HG02759 (cell line): ENCODE measurements around the gene RWDD1.
"Not testable (repeated sequence)": the region's sequence is repeated elsewhere in the genome, so short reads cannot be mapped to it uniquely, and the experiment has no call there.

Source experiments
- ATAC-seq: cut with Tn5 transposase; IDR thresholded peaks from one replicate; pipeline ENCODE4 v1.9.1; 2021; ENCODE audit warnings: mild to moderate bottlenecking, moderate library complexity; ENCODE audit not compliant: unreplicated experiment

RWDD1 gene

DNA sequence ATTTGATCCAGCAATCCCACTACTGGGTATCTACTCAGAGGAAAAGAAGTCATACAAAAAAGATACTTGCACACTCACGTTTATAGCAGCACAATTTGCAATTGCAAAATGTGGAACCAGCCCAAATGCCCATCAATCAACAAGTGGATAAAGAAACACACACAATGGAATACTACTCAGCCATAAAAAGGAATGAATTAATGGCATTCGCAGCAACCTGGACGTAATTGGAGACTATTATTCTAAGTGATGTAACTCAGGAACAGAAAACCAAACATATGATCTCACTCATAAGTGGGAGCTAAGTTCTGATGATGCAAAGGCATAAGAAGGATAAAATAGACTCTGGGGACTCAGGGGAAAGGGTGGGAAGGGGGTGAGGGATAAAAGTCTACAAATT, 33.6 kb downstream of the RWDD1 start:
- ATAC-seq: not testable (repeated sequence)

DNA sequence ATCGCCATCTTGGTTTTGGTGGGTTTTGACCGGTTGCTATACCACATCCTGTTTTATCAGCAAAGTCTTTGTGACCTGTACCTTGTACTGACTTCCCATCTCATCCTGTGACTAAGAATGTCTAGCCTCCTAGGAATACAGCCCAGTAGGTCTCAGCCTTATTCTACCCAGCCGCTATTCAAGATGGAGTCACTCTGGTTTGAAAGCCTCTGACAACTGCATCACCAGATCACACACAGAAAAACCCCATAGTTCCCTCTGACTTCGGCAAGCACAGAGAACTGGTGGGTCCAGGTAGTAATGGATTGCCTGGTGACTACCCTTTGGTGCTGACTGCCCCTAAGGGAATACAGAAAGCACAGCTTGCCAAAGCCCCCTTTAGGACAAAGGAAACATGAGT, 34.6 kb downstream of the RWDD1 start:
- ATAC-seq: no peak

DNA sequence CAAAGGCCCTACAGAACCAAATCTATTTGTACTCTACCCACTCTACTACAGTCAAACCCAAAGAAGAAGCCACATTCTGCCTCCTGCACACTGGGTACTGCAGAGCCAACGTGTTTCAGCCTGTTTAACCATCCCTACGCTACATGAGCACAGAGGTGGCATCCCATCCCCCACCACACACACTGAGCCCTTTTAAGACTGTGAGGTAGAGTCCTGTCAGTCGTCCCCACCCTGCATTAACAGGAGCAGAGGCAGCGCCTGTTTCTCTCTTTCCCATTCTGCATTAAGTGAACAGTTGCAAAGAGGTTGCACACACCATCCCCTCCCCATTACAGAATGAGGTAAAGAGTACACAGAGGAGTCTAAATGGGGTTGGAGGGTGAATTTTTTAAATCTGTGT, 39.8 kb downstream of the RWDD1 start:
- ATAC-seq: no peak

DNA sequence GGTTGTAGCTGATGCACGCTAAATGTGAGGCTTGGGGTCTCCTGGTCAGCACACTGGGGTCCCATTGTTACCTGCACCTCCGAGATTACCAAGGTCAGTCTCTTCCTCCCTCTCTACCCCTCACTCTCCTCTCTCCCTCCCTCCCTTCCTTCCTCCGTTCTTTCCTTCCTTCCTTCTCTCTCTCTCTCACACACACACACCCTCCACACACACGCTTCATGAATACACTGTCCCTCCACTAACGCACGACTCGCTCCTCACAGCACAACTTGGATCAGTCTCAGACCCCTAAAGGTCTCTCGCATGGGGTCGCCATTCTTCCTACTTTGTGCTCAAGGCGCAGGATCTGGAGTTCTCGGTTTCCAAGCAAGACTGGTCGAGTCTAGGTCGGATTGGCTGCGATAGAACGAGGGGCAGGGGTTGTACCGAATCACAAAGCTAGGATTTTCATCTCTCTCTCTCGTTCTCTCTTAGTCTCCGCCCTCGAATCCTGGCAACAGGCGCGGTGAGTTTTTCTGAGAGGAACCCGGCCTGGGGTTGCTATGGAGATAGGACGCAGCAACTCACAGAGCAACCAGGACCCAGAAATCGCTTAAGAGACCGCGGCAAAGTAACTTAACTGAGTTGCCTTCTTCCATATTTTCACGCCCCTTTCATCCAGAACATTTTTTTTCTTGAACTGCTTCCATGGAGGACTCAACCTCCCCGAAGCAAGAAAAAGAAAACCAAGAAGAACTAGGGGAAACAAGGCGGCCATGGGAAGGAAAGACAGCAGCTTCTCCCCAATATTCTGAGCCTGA, 44.8 kb downstream of the RWDD1 start, which contains the start of gene RSPH4A:
Gene RSPH4A, plus strand, starts transcription at position 543 of the 800 bp plus-strand sequence. Its CDS starts 145 bp downstream, at position 688.
- peak; percentile 100 for ATAC-seq

DNA sequence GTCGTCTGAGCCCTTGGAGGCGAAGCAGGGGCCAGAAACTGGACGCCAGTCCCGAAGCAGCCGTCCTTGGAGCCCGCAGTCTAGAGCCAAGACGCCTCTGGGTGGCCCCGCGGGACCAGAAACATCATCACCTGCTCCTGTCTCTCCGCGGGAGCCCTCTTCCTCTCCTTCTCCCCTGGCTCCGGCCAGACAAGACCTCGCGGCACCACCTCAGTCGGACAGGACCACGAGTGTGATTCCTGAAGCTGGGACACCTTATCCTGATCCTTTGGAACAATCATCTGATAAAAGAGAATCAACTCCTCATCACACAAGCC, 45.4 kb downstream of the RWDD1 start:
- ATAC-seq: peak; percentile 35

DNA sequence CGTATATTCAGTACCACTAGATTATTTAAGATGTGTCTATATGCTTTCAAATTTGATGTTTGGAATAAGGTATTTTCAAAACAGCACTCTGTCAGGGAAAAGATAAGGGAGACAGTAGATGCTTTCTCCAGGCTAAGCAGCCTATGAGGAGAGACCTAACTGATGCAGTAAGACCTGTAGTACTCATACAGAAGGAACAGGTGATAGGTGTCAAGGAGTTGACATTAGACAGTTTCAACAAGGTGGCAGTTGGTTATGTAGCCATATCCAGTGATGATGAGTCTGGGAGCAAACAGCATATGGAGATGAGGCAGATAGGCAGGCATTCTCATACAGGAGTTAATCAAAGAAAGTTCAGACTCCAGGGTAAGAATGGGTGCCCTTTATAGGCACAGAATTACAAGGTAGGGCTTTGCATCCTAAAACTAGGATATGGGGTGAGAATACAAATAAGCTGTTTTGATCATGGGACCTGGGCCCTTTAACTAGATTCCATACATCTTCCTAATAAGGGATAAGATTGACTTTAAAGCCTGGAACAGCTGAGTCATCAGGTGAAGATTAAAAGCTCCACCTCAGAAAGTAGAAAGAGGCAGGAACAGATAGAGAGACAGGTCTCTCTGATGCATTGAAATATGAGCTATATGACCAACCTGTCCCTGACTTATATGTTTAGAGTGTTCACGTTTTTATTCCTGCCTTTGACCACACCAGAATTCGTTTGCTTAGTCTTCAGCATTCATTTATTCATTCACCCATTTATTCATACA, 52.9 kb downstream of the RWDD1 start:
- no peak for ATAC-seq

DNA sequence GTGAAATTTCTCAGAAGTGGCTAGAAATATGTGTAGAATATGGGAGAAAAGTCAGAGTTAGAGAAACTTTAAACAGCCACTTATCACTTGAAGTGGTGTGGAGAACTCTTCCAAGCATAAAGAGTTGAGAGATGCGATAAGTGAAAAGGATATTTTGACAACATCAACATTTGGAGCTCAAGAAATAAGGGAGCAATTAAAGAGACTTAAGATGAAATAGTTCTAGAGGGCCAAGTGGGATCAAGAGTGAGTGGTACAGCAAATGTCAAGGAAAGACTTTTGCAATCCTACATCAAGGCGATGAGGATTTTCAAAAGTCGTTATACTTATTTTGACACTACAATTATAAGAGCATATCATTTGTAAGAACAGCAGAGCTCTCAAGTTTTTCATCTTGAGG, 54.6 kb downstream of the RWDD1 start:
- no peak for ATAC-seq

DNA sequence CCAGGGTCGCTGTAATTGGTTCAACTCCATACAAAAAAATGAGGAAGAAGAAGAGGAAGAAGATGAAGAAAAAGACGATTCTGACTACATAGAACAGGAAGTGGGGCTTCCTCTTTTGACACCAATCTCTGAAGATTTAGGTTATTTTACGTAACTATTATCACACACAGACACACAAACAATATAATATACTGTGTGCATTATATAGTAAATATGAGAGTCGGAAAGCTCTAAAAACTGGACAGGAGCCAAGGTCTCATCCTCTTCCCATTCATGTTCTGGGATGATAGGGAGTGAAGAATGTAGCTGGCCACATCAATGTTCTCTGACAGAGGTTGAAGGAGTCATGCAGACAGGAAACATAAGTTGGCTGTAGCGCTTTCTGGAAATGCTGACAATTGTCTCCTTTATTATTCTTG, 58.3 kb downstream of the RWDD1 start:
- ATAC-seq: no peak

DNA sequence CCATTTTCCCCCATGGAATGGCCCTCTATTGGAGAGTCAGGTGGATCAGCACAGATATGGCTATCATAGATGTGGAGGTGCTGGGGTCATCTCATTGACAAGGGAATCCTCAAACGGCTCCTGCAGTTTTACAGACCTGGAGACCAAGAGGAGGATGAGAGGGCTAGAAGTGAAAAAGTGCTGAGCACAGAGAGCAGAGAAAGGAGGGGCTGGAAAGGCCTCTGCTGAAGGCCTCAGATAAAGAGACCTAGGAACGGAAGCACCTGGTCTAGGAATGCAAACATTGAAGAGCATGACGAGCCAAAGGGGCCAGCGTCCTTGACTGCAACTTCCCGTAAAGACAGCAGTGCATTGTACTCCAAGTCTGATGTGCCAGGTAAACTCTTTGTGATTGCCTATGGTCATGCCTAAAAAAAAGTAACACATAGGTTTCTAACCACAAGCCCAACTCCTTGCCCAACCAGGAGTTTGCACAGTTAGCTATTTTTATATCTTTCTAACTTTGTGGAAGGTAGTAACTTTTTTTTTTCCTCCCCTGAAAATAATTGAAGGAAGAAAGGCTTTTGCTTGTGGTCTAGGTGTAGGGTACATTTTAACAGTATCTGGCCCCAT, 60.2 kb downstream of the RWDD1 start:
- ATAC-seq: peak; percentile 66

DNA sequence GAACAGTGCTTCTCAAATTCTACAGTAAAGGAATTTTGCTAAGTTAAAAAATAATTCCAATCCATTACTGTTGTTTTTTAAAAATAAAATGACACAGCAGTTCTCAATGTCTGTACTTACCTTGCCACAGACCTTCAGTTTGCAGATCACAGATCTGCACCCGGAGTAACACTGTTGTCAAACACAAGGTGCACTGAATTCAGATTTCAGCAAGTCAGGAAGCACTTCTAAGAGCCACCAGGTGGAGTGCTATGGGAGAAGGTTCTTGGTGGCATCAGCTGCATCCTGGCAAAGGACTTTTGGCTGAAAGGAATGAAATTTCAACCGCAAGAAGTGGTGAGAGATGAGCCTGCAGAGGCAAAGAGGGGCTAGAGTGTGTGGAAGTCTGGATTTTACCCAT, 62.4 kb downstream of the RWDD1 start:
- ATAC-seq: peak; percentile 42
